Natural killer cell (primary cell): ENCODE results near the gene CAPZA1. TPM values are rescaled to one million over a fixed set of nuclear protein-coding genes. Genes with fewer than 3 reads are reported as not detected.
A peak's percentile ranks its signal among the peaks of the same experiment; 100 is the strongest.
"Not testable (repeated sequence)": the region's sequence is repeated elsewhere in the genome, so short reads cannot be mapped to it uniquely, and the experiment has no call there.

Experiments
- ATAC-seq, 3 donors: fragments of 150-1000 bp in 2 of 3; fragments of 200-7000 bp in 1 of 3; cut with Tn5 transposase; 1 replicate in 1 of 3; 2 replicates in 2 of 3; pipeline ENCODE4 v1.10.0; 2021; ENCODE audit warnings: mild to moderate bottlenecking in 2 of 3, moderate library complexity in 2 of 3
- DNase-seq, 2 donors: peaks; one replicate each; pipeline versions ENCODE4 v3.0.0 to v3.0.0-alpha.2; 2013 to 2021; ENCODE audit warnings: mixed read lengths in 1 of 2
- H3K27ac ChIP-seq: one replicate; pipeline ENCODE4 v1.5.1; 2013; ENCODE audit warnings: mild to moderate bottlenecking, low read length
- H3K27me3 ChIP-seq: one replicate; pipeline ENCODE4 v1.6.1; 2013; ENCODE audit warnings: low read length; ENCODE audit not compliant: control insufficient read depth, insufficient read depth
- H3K36me3 ChIP-seq: one replicate; pipeline ENCODE4 v1.6.1; 2013; ENCODE audit warnings: low read length; ENCODE audit not compliant: control insufficient read depth, insufficient read depth
- H3K4me1 ChIP-seq: one replicate; pipeline ENCODE4 v1.6.1; 2013; ENCODE audit warnings: low read length; ENCODE audit not compliant: control insufficient read depth, insufficient read depth
- H3K4me3 ChIP-seq: one replicate; pipeline ENCODE4 v1.5.1; 2013; ENCODE audit warnings: low read length
- H3K9me3 ChIP-seq: one replicate; pipeline ENCODE4 v1.6.1; 2013; ENCODE audit warnings: low read length; ENCODE audit not compliant: control insufficient read depth, insufficient read depth
- H3K27ac Mint-ChIP-seq, 2 donors: one replicate each; pipeline ENCODE4 v1.8.0; 2022; ENCODE audit warnings: mild to moderate bottlenecking in 2 of 2, mixed read lengths in 2 of 2, moderate library complexity in 1 of 2
- H3K27me3 Mint-ChIP-seq, 2 donors: one replicate each; pipeline ENCODE4 v1.8.0; 2022; ENCODE audit warnings: low read depth in 2 of 2, mixed read lengths in 2 of 2
- H3K36me3 Mint-ChIP-seq: one replicate; pipeline ENCODE4 v1.8.0; 2022; ENCODE audit warnings: mixed read lengths
- H3K4me1 Mint-ChIP-seq, 2 donors: one replicate each; pipeline ENCODE4 v1.8.0; 2022; ENCODE audit warnings: mixed read lengths in 2 of 2
- H3K4me3 Mint-ChIP-seq: one replicate; pipeline ENCODE4 v1.8.0; 2022; ENCODE audit warnings: mild to moderate bottlenecking, moderate library complexity, mixed read lengths
- H3K9me3 Mint-ChIP-seq, 2 donors: one replicate each; pipeline ENCODE4 v1.8.0; 2022; ENCODE audit warnings: mixed read lengths in 2 of 2
- CTCF ChIP-seq: fragments of 200-600 bp; IDR thresholded peaks from one replicate; pipeline ENCODE4 v1.8.0; 2022; ENCODE audit warnings: antibody characterized with exemption
- WGBS: methylation state at CpG from one replicate; pipeline ENCODE4 v1.1.7; 2013; ENCODE audit warnings: missing lambda C conversion rate; ENCODE audit not compliant: insufficient coverage; 5-methylcytosine and 5-hydroxymethylcytosine counted together
- intact Hi-C: fragments of 100-400 bp; cut with micrococcal nuclease; formaldehyde crosslinking; loops from one replicate; pipeline ENCODE4 v1.14.2; 2022
- total RNA-seq, 4 donors: library from RNA; stranded (reverse); fragments of 120-200 nt in 1 of 4; gene quantifications; one replicate each; pipeline versions ENCODE4 v1.2.3 to v1.2.4, GENCODE V29; 2013 to 2022

The CAPZA1 gene
- total RNA-seq, 3 donors from 2014 or later (not counting 1 experiment from before 2014, with no cell fraction given), result 231 to 244 (median 233) TPM

GRCh38 chr1:112637254-112638109 is 17.9 kb downstream of the CAPZA1 start:
- Histone ChIP-seq H3K9me3 (no peaks in the 10 kb centered on the region), H3K27ac (no peak overlapping the region), H3K36me3 (peaks cover 1% of the 10 kb centered on the region), H3K27me3 (no peaks in the 10 kb centered on the region), H3K4me3 (no peak overlapping the region), H3K4me1 (peaks cover 6% of the 10 kb centered on the region)
- TF ChIP-seq CTCF, result no peak
- Mint-ChIP-seq H3K9me3 (no peaks in the 10 kb centered on the region), H3K4me1 (peaks cover 57 to 58% of the 10 kb centered on the region in 2 donors), H3K27ac (peak overlapping the region; percentile 63 to 92), H3K4me3 (peak overlapping the region; percentile 70), H3K36me3 (no peaks in the 10 kb centered on the region), H3K27me3 (no peaks in the 10 kb centered on the region)
- ATAC-seq, result no peak
- 85% methylated on average over 4 of the region's 4 CpGs for WGBS
- no peak for DNase-seq
- intact Hi-C loops, result no loop called here

DNA sequence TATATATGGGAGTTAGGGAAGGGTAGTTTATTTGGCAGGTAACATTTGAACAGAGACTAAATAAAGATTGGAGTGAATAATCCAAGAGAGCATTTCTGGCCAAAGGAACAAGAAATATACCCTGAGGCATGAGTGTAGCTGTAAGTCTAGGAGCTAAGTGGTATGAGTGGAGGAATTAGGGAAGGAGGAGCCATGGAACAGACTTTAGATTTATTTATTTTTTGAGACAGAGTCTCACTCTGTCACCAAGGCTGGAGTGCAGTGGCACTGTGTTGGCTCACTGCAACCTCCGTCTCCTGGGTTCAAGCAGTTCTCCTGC is 18.4 kb downstream of the CAPZA1 start:
- no peaks in the 10 kb centered on the region for H3K9me3 Mint-ChIP-seq
- no peak for DNase-seq
- no peak for ATAC-seq
- H3K4me1 Mint-ChIP-seq, result peaks cover 57 to 58% of the 10 kb centered on the region in 2 donors
- H3K27me3 ChIP-seq, result no peaks in the 10 kb centered on the region
- no peak overlapping the region for H3K4me3 ChIP-seq
- intact Hi-C loops, result no loop called here
- no peaks in the 10 kb centered on the region for H3K27me3 Mint-ChIP-seq
- H3K36me3 Mint-ChIP-seq, result no peaks in the 10 kb centered on the region
- peak overlapping the region; percentile 63 to 92 for H3K27ac Mint-ChIP-seq
- H3K27ac ChIP-seq, result no peak overlapping the region
- 92% methylated on average over 1 of the region's 1 CpG for WGBS
- H3K4me3 Mint-ChIP-seq, result no peak overlapping the region
- H3K4me1 ChIP-seq, result peaks cover 6% of the 10 kb centered on the region
- H3K9me3 ChIP-seq, result no peaks in the 10 kb centered on the region
- no peak for TF ChIP-seq CTCF
- peaks cover 2% of the 10 kb centered on the region for H3K36me3 ChIP-seq

- H3K27me3 Mint-ChIP-seq, H3K27ac Mint-ChIP-seq, DNase-seq, H3K9me3 ChIP-seq, ATAC-seq, H3K4me1 ChIP-seq, H3K27me3 ChIP-seq, intact Hi-C loops, H3K4me3 Mint-ChIP-seq, H3K9me3 Mint-ChIP-seq, H3K36me3 ChIP-seq, H3K36me3 Mint-ChIP-seq, H3K27ac ChIP-seq, H3K4me3 ChIP-seq: not testable (repeated sequence)
- 96% methylated on average over 21 of the region's 23 CpGs for whole genome bisulfite sequencing
- peaks cover 43 to 51% of the 10 kb centered on the region in 2 donors for H3K4me1 Mint-ChIP-seq
Observed at GRCh38 chr1:112640437-112640836, 20.8 kb downstream of the CAPZA1 start.

DNA sequence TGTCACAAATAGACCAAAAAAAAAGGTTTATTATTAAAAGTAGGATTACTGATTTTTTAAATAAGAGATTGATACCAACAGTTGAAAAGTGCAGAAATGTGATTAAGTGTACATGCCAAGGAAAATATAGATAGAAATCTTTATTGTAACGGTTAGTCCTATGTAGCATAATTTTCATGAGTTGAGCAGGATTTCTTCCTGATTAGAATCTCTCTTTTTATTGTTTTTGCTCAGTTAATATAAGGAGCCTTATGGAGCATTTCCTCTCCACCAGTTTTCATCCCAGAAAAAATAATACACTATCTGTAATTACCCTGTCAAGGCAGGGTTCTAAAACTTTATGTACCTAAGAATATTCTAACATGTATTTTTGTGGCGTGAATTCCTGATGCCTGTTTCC is 23.4 kb downstream of the CAPZA1 start:
- H3K27ac ChIP-seq, result no peak overlapping the region
- WGBS, result 92% methylated on average over 1 of the region's 2 CpGs
- ATAC-seq (no peak), DNase-seq (no peak)
- H3K4me1 ChIP-seq, result peaks cover 4% of the 10 kb centered on the region
- Mint-ChIP-seq H3K27ac (peak overlapping the region; percentile 33 to 65), H3K9me3 (no peaks in the 10 kb centered on the region), H3K27me3 (no peaks in the 10 kb centered on the region), H3K4me3 (no peak overlapping the region), H3K4me1 (peaks cover 29 to 38% of the 10 kb centered on the region in 2 donors), H3K36me3 (no peaks in the 10 kb centered on the region)
- H3K27me3 ChIP-seq, result no peaks in the 10 kb centered on the region
- peaks cover 14% of the 10 kb centered on the region for H3K36me3 ChIP-seq
- no peaks in the 10 kb centered on the region for H3K9me3 ChIP-seq
- no peak for TF ChIP-seq CTCF
- intact Hi-C loops, result no loop called here
- no peak overlapping the region for H3K4me3 ChIP-seq
